Activated CD4-positive, alpha-beta memory T cell treated with anti-CD3 and anti-CD28 coated beads for 36 hours (primary cell): Measurements from ENCODE around the gene KIAA1614. TPM values are rescaled to one million over a fixed set of nuclear protein-coding genes. Genes with fewer than 3 reads are reported as not detected.

ENCODE experiments used
- CTCF ChIA-PET: fragments of 350-600 bp; sonication (Branson Sonifier 250); formaldehyde crosslinking; loops from one replicate; lab custom pipeline; 2021; ENCODE audit warnings: antibody characterized with exemption, inconsistent platforms; lab: Charles Lee
- POLR2A ChIA-PET: fragments of 350-600 bp; sonication (Branson Sonifier 250); formaldehyde crosslinking; loops from one replicate; lab custom pipeline; 2021; ENCODE audit warnings: antibody characterized with exemption; lab: Charles Lee
- DNase-seq: peaks from one replicate; pipeline ENCODE4 v3.0.0-alpha.2; 2020
- H3K27ac Mint-ChIP-seq: one replicate; pipeline ENCODE4 v1.8.0; 2021; ENCODE audit warnings: mixed read lengths
- H3K27me3 Mint-ChIP-seq: one replicate; pipeline ENCODE4 v1.8.0; 2021; ENCODE audit warnings: mixed read lengths
- H3K36me3 Mint-ChIP-seq: one replicate; pipeline ENCODE4 v1.8.0; 2021; ENCODE audit warnings: mixed read lengths
- H3K4me1 Mint-ChIP-seq: one replicate; pipeline ENCODE4 v1.8.0; 2021; ENCODE audit warnings: low read depth, mixed read lengths
- H3K4me3 Mint-ChIP-seq: one replicate; pipeline ENCODE4 v1.8.0; 2021; ENCODE audit warnings: mild to moderate bottlenecking, mixed read lengths
- H3K9me3 Mint-ChIP-seq: one replicate; pipeline ENCODE4 v1.8.0; 2021; ENCODE audit warnings: mixed read lengths
- intact Hi-C: fragments of 100-400 bp; cut with micrococcal nuclease; formaldehyde crosslinking; loops from one replicate; pipeline ENCODE4 v1.15.1; 2023
- total RNA-seq, 2 experiments: library from RNA; stranded (reverse); gene quantifications; one replicate each; pipeline ENCODE4 v1.2.3, GENCODE V29; 2021

KIAA1614 gene
- total RNA-seq, 2 experiments from 2014 or later, result not detected

DNA sequence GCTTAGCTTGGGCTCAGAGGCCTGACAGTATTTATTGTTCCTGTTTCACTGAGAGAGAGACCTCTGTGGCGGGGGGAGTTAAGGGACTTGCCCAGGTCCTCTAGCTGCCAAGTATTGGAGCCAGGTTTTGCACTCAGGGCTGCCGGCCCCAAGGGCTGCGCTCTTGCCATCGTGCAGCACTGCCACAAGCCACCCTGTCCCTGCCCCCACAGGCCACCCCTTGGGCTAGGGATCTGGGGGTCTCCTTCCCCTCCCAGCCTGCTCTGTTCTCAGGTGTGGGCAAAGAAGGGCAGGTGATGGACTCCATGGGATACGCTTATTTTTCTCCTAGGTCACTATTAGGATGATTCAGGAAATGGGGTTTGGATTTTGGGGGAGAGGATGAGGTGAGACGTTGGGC, 8.7 kb downstream of the KIAA1614 start:
- CTCF ChIA-PET, result interaction anchor here (1.2 kb wide), 1 partner anchor 40 kb away, joined by 4 read pairs; no protein-coding TSS in a partner anchor
- Mint-ChIP-seq H3K4me1 (no peaks in the 10 kb centered on the region), H3K27ac (no peak overlapping the region), H3K4me3 (no peak overlapping the region), H3K27me3 (no peaks in the 10 kb centered on the region), H3K9me3 (no peaks in the 10 kb centered on the region), H3K36me3 (no peaks in the 10 kb centered on the region)
- DNase-seq, result no peak
- POLR2A ChIA-PET, result interaction anchor here (0.6 kb wide), 1 partner anchor 394 kb away, joined by 4 read pairs; no protein-coding TSS in a partner anchor
- intact Hi-C loops, result no loop called here

DNA sequence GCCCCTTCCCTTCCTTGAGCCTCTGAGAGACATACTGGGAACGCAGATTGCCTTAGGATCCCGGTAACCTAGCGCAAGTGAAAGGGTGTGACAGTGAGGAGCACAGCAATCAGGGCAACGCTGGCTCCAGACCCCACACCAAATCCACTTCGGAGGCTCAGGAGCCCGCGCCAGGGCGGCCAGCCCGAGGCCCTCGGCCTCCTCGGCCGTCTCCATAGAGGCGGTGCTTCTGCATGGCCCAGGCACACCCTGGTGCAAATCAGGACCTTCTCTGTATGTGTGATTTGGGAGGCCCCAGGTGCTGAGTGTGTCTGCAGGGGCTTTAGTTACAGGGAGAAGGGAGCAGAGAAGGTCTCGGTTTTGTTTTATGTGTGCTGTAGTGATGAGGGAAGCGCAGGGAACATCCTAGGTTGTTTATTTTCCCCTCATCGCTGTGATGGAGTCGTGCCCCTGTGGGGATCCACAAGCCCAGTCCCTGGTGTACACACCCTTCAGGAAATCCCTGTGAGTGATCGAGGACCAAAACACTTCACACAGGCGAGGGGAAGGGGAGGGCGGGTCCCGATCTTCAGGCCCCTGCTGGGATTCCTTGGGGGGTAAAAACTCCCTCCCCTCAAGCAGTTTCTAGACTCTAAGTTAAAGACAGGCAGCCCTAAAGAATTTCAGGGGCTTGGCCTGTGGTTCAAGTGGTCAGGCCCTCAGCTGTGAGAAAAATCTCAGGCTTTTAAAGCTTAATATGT, 9.4 kb downstream of the KIAA1614 start:
- no peak overlapping the region for H3K27ac Mint-ChIP-seq
- POLR2A ChIA-PET, result no interaction called here

DNA sequence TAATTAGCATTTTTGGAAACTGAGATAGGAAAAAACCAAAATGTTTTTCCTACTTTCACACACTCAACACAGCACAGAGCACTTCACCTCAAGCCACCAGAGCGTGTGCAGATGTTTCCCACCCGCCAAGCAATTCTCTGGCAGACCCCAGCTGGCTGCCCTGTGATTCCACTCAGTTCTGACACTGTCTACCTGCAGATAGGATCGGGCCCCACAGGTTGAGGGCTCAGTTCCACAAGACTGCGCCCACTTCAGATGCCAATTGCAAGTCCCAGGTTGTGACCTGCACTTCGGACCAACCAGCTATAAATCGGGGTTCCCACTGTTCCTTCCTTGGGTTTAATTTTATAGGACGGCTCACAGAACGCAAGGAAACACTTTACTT, 9.9 kb downstream of the KIAA1614 start:
- H3K4me3 Mint-ChIP-seq, result no peak overlapping the region
- ChIA-PET CTCF (no interaction called here), POLR2A (no interaction called here)
- DNase-seq, result no peak
- H3K27me3 Mint-ChIP-seq, result no peaks in the 10 kb centered on the region
- no peaks in the 10 kb centered on the region for H3K9me3 Mint-ChIP-seq
- no peak overlapping the region for H3K27ac Mint-ChIP-seq
- no peaks in the 10 kb centered on the region for H3K36me3 Mint-ChIP-seq
- no peaks in the 10 kb centered on the region for H3K4me1 Mint-ChIP-seq
- intact Hi-C loops, result no loop called here

More for the DNA sequence above, 9.4 kb downstream of the KIAA1614 start:
- no peak for DNase-seq
- Mint-ChIP-seq H3K36me3 (no peaks in the 10 kb centered on the region), H3K9me3 (no peaks in the 10 kb centered on the region), H3K27me3 (no peaks in the 10 kb centered on the region), H3K4me3 (no peak overlapping the region), H3K4me1 (no peaks in the 10 kb centered on the region)
- intact Hi-C loops, result no loop called here
- CTCF ChIA-PET, result no interaction called here

DNA sequence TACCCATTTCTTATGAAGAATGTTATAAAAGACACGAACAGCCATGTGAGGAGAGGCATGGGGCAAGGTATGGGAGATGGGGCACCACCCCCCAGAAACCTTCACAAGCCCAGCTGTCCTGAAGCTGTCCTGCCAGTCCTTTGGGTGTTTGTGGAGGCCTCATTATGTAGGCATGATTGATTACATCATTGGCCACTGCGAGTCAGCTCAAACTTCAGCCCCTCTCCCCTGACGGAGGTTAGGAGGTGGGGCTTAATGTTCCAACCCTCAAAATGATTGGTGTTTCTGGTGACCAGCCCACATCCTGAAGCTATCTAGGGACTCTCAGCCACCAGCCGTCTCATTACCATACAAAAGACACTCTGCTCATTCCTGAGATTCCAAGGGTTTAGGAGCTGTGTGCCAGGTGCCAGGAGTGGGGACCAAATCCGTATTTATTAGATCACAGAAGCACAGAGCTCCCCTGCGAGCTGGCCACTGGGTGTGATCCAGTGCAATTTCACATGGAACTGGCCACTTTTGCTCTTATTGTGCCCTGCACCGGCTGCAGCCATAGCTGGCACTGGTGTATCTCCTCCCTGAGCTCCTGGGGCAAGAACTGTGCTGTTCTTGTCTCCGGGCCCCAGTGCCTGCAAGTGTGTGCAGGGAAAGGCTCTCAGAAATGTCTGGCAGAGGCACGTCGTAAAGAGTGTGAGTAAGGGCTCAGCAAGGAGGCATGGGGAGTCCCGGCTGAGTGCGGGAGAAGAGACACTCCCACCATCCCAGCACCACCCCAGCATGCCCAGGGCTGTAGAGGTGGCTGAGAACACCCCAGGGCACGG, 10.5 kb downstream of the KIAA1614 start:
- H3K36me3 Mint-ChIP-seq, result no peaks in the 10 kb centered on the region
- DNase-seq, result no peak
- no peaks in the 10 kb centered on the region for H3K4me1 Mint-ChIP-seq
- H3K27ac Mint-ChIP-seq, result no peak overlapping the region
- H3K27me3 Mint-ChIP-seq, result no peaks in the 10 kb centered on the region
- H3K4me3 Mint-ChIP-seq, result no peak overlapping the region
- intact Hi-C loops, result no loop called here
- ChIA-PET CTCF (no interaction called here), POLR2A (no interaction called here)
- no peaks in the 10 kb centered on the region for H3K9me3 Mint-ChIP-seq

DNA sequence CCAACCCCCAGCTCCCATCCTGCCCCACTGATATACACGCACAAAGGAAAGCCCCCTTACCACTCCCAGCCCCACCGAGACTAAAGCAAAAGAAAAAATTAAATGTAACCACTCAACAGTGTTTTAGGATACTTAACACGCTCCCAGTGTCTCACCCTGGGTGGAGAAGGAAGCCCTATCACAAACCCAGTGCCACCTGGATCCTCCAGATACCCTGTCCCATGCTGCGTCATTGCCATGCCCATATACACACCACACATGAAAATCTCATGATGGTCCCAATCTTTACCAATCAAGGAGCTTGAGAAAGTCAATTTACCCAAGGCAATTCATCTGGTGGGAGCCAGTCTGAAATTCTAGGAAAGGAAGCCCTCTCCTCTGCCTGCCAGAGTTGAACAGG, 11.2 kb downstream of the KIAA1614 start:
- no peaks in the 10 kb centered on the region for H3K27me3 Mint-ChIP-seq
- ChIA-PET POLR2A (no interaction called here), CTCF (interaction anchor here (1.2 kb wide), 1 partner anchor 16 kb away, joined by 3 read pairs; no protein-coding TSS in a partner anchor)
- no peaks in the 10 kb centered on the region for H3K4me1 Mint-ChIP-seq
- H3K36me3 Mint-ChIP-seq, result no peaks in the 10 kb centered on the region
- H3K9me3 Mint-ChIP-seq, result no peaks in the 10 kb centered on the region
- no peak for DNase-seq
- intact Hi-C loops, result no loop called here
- no peak overlapping the region for H3K27ac Mint-ChIP-seq
- H3K4me3 Mint-ChIP-seq, result no peak overlapping the region

DNA sequence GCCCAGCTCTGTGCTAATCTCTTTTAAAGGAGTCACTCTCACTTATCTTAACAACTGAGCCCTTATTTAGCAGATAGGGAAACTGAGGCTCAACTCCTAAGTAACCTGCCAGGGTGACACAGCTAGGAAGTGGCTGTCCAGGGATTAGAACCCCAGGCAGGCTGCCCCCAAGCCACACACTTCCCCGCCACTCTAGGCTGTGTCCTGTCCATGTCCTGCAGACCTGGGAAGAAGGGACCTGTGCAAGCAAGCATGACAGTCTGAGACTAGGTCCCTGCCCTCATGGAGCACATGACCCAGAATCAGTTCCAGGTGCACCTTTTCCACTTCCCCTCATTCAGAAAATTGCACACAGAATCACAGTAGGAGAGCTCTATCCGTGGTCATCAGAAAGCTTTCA, 12.2 kb downstream of the KIAA1614 start:
- no peaks in the 10 kb centered on the region for H3K36me3 Mint-ChIP-seq
- no peaks in the 10 kb centered on the region for H3K9me3 Mint-ChIP-seq
- intact Hi-C loops, result no loop called here
- no peak overlapping the region for H3K27ac Mint-ChIP-seq
- CTCF ChIA-PET, result interaction anchor here (0.9 to 1.2 kb wide), 2 partner anchors 15 to 241 kb away, joined by 3 read pairs; no protein-coding TSS in a partner anchor
- no peak overlapping the region for H3K4me3 Mint-ChIP-seq
- H3K27me3 Mint-ChIP-seq, result no peaks in the 10 kb centered on the region
- H3K4me1 Mint-ChIP-seq, result no peaks in the 10 kb centered on the region
- POLR2A ChIA-PET, result no interaction called here
- no peak for DNase-seq

DNA sequence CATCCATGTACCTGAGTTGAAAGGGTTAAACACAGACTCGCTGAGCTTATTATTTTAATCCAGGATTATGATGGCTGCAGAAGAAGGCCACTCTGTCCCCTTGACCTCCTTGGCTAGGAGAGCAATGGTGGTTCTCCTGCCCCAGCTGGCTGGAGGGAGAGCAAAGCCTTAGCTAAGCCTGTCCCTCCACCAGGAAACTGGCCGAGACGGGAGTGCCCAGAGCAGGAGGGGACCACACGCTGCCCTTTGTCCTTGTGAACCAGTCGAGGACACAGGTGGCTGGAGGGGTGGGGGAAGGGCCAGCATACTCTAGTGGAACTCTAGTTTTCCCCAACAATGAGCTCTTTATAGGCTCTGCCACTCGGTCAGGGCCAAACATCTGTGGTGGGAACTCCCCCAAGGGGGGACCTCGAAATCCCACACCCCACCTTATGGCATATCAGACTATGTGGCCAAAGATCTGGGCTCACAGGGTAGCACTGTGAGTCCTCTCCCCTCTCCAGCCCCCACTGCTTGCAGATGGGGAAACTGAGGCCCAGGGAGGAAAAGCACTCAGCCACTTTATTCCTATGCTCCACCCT, 12.9 kb downstream of the KIAA1614 start:
- no peaks in the 10 kb centered on the region for H3K36me3 Mint-ChIP-seq

DNA sequence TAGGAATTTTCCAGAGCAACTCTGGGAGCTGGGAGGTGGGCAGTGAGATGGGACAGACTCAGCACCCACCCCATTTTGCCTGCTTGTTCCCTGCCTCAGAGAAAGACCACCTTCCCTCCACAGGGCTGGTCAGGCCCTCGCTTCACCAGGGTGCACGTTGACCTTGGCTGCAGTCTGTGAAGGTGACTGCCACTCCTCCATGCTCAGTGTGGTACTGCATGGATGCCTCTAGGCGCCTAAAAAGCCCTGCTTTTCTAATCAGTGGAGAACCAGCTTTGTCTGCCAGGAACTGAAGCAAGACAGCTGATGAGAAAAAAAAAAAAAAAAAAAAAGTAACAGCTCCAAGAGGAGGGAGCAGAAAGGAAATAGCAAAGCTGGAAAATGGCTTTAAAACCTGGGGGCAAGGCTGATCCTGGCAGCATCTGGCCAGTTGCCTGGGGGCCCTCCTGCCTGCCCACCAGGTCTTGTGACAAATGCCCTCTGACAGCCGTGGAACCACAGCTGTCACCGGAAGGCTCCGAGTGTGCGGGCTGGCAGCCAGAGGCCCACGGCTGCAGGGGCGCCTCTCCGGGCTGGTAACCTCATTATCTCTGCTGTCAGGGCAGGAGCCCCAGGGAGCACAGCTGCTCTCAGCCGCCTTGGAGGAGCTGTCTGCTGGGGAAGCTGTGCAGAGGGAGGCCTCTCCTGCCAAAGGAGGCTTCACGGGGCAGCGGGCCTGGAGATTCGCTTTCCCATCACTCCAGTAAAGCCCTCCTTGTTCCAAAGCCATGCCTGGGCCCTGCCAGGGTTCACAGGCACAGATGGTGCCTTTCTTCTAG, 13.7 kb downstream of the KIAA1614 start:
- ChIA-PET POLR2A (no interaction called here), CTCF (no interaction called here)
- intact Hi-C loops, result no loop called here
- no peak for DNase-seq
- H3K27me3 Mint-ChIP-seq, result no peaks in the 10 kb centered on the region
- no peak overlapping the region for H3K27ac Mint-ChIP-seq
- no peaks in the 10 kb centered on the region for H3K36me3 Mint-ChIP-seq
- H3K4me3 Mint-ChIP-seq, result no peak overlapping the region
- H3K4me1 Mint-ChIP-seq, result no peaks in the 10 kb centered on the region
- H3K9me3 Mint-ChIP-seq, result no peaks in the 10 kb centered on the region

More for the DNA sequence above, 12.9 kb downstream of the KIAA1614 start:
- CTCF ChIA-PET, result interaction anchor here (0.9 kb wide), 1 partner anchor 240 kb away, joined by 3 read pairs; no protein-coding TSS in a partner anchor
- Mint-ChIP-seq H3K9me3 (no peaks in the 10 kb centered on the region), H3K4me1 (no peaks in the 10 kb centered on the region), H3K27me3 (no peaks in the 10 kb centered on the region), H3K4me3 (no peak overlapping the region), H3K27ac (no peak overlapping the region)
- intact Hi-C loops, result no loop called here
- no peak for DNase-seq
- POLR2A ChIA-PET, result no interaction called here

DNA sequence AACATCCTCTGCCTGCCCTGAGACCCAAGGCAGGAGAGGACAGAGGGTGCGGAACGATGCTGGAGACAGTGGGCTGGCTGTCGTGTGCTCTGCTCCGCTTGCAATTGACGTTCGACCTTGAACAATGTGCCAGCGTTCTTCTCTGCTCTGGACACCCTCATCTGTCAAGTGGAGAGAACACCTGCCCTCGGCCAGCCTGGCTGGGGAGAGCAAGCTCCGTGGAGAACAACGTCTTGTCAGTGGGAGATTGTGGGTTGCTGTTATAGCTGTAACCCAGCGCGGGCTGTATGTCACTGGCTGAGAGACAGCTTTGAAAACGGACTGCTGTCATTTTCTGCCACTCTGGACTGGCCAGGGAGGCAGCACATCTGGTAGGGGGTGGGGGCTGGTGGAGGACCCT, 14.7 kb downstream of the KIAA1614 start:
- no peaks in the 10 kb centered on the region for H3K27me3 Mint-ChIP-seq
- no peak overlapping the region for H3K27ac Mint-ChIP-seq
- H3K4me1 Mint-ChIP-seq, result no peaks in the 10 kb centered on the region
- CTCF ChIA-PET, result no interaction called here
- H3K9me3 Mint-ChIP-seq, result no peaks in the 10 kb centered on the region
- POLR2A ChIA-PET, result no interaction called here
- DNase-seq, result no peak
- no peak overlapping the region for H3K4me3 Mint-ChIP-seq
- intact Hi-C loops, result no loop called here
- H3K36me3 Mint-ChIP-seq, result no peaks in the 10 kb centered on the region

DNA sequence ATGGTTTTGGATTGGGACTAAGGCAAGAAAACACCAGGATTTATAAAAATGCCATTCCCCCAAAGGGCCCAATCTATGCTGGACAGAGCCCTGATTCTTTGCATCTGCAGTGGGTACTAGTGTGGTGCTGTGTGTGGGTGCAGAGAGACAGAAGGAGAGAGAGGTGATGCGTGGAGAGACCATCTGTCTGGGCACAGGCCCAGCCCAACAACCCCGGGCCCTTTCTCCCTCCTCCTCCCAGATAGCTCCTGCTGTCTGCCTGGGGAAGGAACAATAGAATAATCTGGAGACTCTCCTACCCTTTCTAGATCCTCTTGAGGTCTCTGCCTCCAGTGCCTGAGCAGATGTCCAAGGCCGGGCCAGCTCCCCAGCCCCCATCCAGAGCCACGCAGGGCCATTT, 15.1 kb downstream of the KIAA1614 start:
- Mint-ChIP-seq H3K36me3 (no peaks in the 10 kb centered on the region), H3K27me3 (no peaks in the 10 kb centered on the region), H3K9me3 (no peaks in the 10 kb centered on the region), H3K4me3 (no peak overlapping the region), H3K27ac (no peak overlapping the region), H3K4me1 (no peaks in the 10 kb centered on the region)
- no peak for DNase-seq
- POLR2A ChIA-PET, result no interaction called here
- CTCF ChIA-PET, result no interaction called here
- intact Hi-C loops, result no loop called here

DNA sequence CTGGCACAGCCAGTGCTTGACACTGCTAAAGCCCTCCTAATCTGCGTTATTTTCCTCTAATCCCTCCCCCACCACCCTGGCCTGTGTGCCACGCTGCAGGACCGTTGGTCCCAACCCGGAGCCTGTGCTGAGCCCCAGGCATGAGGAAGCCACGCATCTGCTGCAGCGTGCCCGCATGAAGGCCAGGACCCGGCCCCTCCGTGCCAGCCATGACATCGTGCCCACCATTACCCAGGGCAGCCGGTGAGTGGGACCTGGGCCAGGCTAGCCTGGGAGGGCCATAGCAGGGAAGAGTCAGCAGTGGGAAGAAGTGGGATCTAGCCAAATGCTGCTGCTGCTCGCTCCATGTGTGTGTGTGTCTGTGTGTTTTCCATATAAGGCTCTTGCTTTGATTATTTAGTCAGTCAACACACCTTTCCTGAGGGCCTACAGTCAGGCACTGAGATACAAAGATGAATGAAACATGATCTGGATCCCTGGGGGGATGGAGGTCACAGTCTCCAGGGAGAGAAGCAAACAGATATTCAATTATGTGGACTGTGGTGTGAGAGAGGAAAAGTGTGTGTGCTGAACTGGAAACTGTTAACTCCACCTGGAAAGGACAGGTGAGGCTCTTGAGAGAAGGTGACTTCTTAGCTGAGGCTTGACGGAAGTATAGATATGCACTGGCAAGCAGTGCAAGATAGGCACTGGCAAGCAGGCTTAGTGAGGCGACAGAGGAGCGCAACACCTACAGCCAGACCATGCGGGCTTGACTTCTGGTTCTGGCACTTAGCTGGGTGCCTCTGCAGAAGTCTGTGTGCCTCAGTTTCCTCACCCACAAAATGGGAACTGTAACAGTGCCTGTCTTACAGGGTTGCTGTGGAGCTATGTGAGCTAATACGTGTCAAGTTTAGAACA, 15.9 kb downstream of the KIAA1614 start:
- H3K4me1 Mint-ChIP-seq, result no peaks in the 10 kb centered on the region
- no peak for DNase-seq
- no peak overlapping the region for H3K27ac Mint-ChIP-seq
- H3K36me3 Mint-ChIP-seq, result no peaks in the 10 kb centered on the region
- H3K4me3 Mint-ChIP-seq, result no peak overlapping the region
- H3K27me3 Mint-ChIP-seq, result no peaks in the 10 kb centered on the region
- intact Hi-C loops, result no loop called here
- H3K9me3 Mint-ChIP-seq, result no peaks in the 10 kb centered on the region
- CTCF ChIA-PET, result interaction anchor here (0.7 kb wide), 1 partner anchor 109 kb away, joined by 3 read pairs; no protein-coding TSS in a partner anchor
- POLR2A ChIA-PET, result no interaction called here
